HG02943 (cell line): Measurements from ENCODE around the gene LCE3E.

Source experiments
- ATAC-seq: cut with Tn5 transposase; IDR thresholded peaks from one replicate; pipeline ENCODE4 v1.9.1; 2021; ENCODE audit warnings: mild to moderate bottlenecking, low read depth, moderate library complexity; ENCODE audit not compliant: unreplicated experiment

The LCE3E gene

DNA sequence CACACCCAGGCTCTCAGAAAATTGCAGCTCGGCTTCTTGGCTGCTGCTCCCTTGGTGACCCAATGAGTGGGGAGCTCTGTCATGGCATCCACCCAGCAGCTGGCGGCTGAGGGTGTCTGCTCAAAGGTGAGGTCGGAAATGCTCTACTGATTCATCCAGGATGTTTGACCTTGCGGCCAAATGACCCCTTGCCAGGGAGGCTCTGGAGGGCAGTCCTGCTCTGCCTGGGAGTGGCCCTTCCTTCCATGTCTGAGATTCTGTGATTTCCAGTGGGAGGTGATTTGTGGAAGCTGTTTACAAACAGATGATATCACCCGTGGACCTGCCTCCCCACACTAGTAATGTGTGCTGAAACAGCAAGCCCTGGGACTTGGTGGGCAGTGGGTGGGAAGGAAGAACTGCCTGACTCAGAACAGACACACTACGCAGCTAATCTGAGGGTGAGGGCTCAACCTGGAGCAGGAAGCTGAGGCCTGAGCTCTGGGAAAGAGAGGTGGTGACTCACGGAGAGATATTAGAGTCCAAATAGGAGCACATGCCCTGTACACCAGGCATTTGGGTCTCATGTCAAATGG is 49.3 kb downstream of the LCE3E start:
- no peak for ATAC-seq

DNA sequence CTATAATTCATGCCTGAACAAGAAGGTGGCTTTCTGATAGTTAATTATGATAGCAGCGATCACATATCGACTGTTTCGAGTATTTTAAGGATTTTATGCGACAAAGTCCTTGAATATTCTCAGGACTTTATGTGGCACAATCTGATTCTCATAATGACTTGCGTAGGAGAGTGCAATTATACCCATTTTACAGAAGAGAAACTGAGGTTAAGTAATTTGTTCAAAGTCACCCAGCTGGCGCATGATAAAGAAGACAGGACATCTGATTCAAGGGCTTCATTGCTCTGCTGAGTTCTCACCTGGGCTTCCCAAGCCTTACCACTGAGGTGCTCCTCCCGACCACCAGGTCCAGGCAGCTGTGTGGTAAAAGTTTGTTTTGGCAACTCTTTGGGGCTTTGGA is 50.5 kb downstream of the LCE3E start:
- ATAC-seq, result no peak
